ENCODE results near the gene FBXO11.

GRCh38 chr2:47872941-47873340, 33.4 kb downstream of the FBXO11 start:
- TF ChIP-seq CTCF (IDR thresholded peaks at IDR 0.05) (no peak), POLR2A (IDR thresholded peaks at IDR 0.05) (no peak)

Data from sigmoid colon (tissue), 3 donors.